SU-DHL-6 (cell line): ENCODE measurements around the gene RPGRIP1L.

Experiments
- CTCF ChIP-seq: fragments of 200-600 bp; sonication (generic); IDR thresholded peaks from one replicate; pipeline ENCODE4 v1.5.1; 2017; ENCODE audit warnings: antibody characterized with exemption, mild to moderate bottlenecking, low read length, moderate library complexity; ENCODE audit not compliant: insufficient read depth, poor library complexity, severe bottlenecking
- EZH2phosphoT487 ChIP-seq: fragments of 200-600 bp; sonication (generic), shearing (Covaris generic); conservative IDR thresholded peaks from 2 replicates; pipeline ENCODE4 v1.6.1; 2018; ENCODE audit warnings: mild to moderate bottlenecking, antibody characterized with exemption, low read length, moderate library complexity, mixed read lengths

GRCh38 chr16:53736297-53736696, 32.6 kb upstream of the RPGRIP1L start:
- TF ChIP-seq CTCF (no peak), EZH2phosphoT487 (no peak)
